Natural killer cell treated with Interleukin-12 subunit alpha and Interleukin-12 subunit beta and Interleukin-15 and Interleukin-18, amount 100 ng/mL, for 72 hours (primary cell): ENCODE measurements around the gene KRTAP19-6. TPM values are rescaled to one million over a fixed set of nuclear protein-coding genes. Genes with fewer than 3 reads are reported as not detected.

Source experiments
- ATAC-seq, 2 donors: fragments of 150-1000 bp; cut with Tn5 transposase in 1 of 2; sonication (Bioruptor Pico), chemical (Tn5 transposase) in 1 of 2; 2 replicates each; pipeline ENCODE4 v1.10.0; 2021
- DNase-seq: peaks from one replicate; pipeline ENCODE4 v3.0.0; 2022; ENCODE audit warnings: low spot score
- H3K27ac Mint-ChIP-seq, 2 donors: 1 replicate in 1 of 2; 2 replicates in 1 of 2; pipeline ENCODE4 v1.8.0; 2022; ENCODE audit warnings: mixed read lengths in 2 of 2, mild to moderate bottlenecking in 1 of 2, moderate library complexity in 1 of 2
- H3K27me3 Mint-ChIP-seq, 2 donors: 1 replicate in 1 of 2; 2 replicates in 1 of 2; pipeline ENCODE4 v1.8.0; 2022; ENCODE audit warnings: mixed read lengths in 2 of 2
- H3K36me3 Mint-ChIP-seq: one replicate; pipeline ENCODE4 v1.8.0; 2022; ENCODE audit warnings: mixed read lengths
- H3K4me1 Mint-ChIP-seq, 2 donors: 1 replicate in 1 of 2; 2 replicates in 1 of 2; pipeline ENCODE4 v1.8.0; 2022; ENCODE audit warnings: low read depth in 2 of 2, mixed read lengths in 2 of 2, mild to moderate bottlenecking in 1 of 2
- H3K4me3 Mint-ChIP-seq: one replicate; pipeline ENCODE4 v1.8.0; 2022; ENCODE audit warnings: mixed read lengths
- H3K9me3 Mint-ChIP-seq: 2 replicates; pipeline ENCODE4 v1.8.0; 2022; ENCODE audit warnings: mixed read lengths
- total RNA-seq, 2 donors: library from RNA; stranded (reverse); gene quantifications; one replicate each; pipeline ENCODE4 v1.2.3, GENCODE V29; 2022

The KRTAP19-6 gene, protein sequence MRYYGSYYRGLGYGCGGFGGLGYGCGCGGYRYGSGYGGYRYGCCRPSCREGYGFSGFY
- total RNA-seq = not detected

DNA sequence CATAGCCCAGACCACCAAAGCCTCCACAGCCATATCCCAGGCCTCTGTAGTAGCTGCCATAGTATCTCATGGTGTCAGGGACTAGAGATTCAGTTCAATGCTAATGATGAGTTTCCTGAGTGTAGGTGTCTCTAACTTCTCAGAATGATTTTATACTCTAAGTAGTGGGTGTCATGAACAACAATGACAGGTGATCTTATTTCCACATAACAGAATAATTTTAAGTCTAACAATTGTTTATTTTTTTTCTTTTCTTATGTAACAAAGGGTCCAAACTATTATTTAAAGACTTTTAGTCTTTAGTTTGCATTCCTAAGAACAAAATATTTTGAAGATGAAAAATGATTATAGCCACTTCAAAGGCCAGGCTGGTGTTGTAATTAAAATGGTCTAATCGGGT, at the start of gene KRTAP19-6:
Gene KRTAP19-6 (minus strand): TSS at position 101 of the 400 bp plus-strand sequence. CDS start 31 bp downstream, at position 70.
- Mint-ChIP-seq H3K4me3 (no peak within 1 kb of the TSS), H3K27ac (no peak within 1 kb of the TSS), H3K27me3 (no peaks in the 10 kb centered on the region), H3K4me1 (no peaks in the 10 kb centered on the region), H3K36me3 (no peaks in the 10 kb centered on the region), H3K9me3 (peaks cover 6% of the 10 kb centered on the region)
- ATAC-seq = no peak
- no peak for DNase-seq

DNA sequence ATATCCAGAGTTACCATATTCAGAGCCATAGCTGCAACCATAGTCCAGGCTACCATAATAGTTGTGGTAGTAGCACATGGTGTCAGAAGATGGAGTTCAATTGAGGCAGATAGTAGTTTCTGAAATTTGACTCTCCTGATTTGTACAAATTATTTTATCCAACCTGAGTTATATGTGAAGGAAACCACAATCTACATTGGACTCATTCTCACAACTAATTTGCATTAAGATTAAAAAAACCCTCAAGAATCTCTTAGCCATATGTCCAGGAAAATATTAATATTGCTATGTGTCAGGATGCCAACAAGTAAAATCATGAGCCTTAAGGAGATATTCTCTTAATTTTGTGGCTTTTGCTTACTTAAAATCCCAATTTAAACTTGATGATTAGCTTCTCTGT, 48.6 kb upstream of the KRTAP19-6 start, which contains the start of gene KRTAP22-2:
Gene KRTAP22-2 (minus strand): TSS at position 101 of the 400 bp plus-strand sequence.
- Mint-ChIP-seq H3K9me3 (no peaks in the 10 kb centered on the region), H3K4me1 (no peaks in the 10 kb centered on the region), H3K4me3 (no peak within 1 kb of the TSS), H3K27ac (no peak within 1 kb of the TSS), H3K27me3 (no peaks in the 10 kb centered on the region), H3K36me3 (no peaks in the 10 kb centered on the region)
- no peak for ATAC-seq
- no peak for DNase-seq

DNA sequence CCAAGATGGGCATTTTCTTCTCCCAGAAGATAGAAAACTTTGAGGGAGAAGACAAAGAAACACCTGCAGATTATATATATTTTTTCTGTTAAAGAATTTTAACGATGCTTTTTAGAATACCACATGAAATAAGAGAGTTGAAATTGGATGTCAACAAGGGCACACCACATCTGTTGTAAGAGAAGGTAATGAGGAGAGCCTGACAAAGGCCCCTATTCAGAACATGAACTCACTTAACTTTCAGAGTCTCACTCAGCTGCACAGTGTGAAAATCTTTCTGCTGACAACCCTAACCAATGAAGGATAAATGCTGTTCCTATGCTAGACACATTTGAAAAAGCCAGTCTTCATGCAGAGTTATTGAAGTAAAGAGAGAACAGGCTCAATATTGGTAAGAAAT, 41.2 kb upstream of the KRTAP19-6 start:
- DNase-seq (no peak), ATAC-seq (no peak)
- Mint-ChIP-seq H3K36me3 (no peaks in the 10 kb centered on the region), H3K4me3 (no peak overlapping the region), H3K27ac (no peak overlapping the region), H3K4me1 (no peaks in the 10 kb centered on the region), H3K9me3 (peaks cover 13% of the 10 kb centered on the region), H3K27me3 (no peaks in the 10 kb centered on the region)

DNA sequence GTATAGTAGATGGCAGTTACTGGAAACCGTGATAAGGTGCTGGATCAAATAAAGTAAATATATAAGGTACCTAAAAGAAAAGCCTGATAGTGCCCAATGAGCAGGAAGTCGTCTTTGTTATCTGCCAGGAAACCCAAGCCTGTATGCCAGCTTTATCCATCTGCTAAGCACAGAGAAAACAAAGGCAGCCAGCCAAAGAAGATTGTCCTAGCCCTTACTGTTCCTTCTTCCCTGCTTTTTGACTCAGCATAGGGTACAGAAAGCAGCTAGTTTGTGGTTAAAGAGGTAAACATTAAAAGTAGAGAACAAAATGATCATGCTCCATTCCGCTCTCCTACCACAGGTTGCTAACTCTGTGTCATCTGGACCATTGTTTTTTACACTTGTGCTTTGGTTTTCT, 38.5 kb upstream of the KRTAP19-6 start:
- no peak for ATAC-seq
- Mint-ChIP-seq H3K36me3 (no peaks in the 10 kb centered on the region), H3K9me3 (peaks cover 16% of the 10 kb centered on the region), H3K27me3 (no peaks in the 10 kb centered on the region), H3K27ac (no peak overlapping the region), H3K4me1 (no peaks in the 10 kb centered on the region), H3K4me3 (no peak overlapping the region)
- DNase-seq = no peak

DNA sequence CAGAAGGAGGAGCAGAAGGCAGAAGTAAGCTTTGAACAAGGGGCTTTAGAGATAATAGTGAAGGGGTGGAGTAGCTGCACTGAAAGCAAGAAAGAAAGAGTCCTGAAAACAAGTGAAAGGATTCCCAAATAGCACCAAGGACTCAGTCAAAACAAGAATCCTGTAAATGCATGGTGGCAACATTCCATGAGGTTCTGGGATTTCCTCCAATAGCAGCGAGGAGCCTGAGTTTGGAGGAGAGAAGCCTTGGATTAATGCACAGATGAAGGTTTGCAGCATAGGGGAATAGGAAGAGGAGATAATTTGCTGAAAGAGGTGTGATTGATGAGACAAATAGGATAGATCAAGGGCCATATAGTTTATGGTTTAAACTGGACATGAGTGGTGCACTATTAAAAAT, 37.7 kb upstream of the KRTAP19-6 start:
- H3K36me3 Mint-ChIP-seq = no peaks in the 10 kb centered on the region
- no peak overlapping the region for H3K27ac Mint-ChIP-seq
- DNase-seq (no peak), ATAC-seq (no peak)
- H3K27me3 Mint-ChIP-seq = no peaks in the 10 kb centered on the region
- no peaks in the 10 kb centered on the region for H3K4me1 Mint-ChIP-seq
- peaks cover 8% of the 10 kb centered on the region for H3K9me3 Mint-ChIP-seq
- H3K4me3 Mint-ChIP-seq = no peak overlapping the region

DNA sequence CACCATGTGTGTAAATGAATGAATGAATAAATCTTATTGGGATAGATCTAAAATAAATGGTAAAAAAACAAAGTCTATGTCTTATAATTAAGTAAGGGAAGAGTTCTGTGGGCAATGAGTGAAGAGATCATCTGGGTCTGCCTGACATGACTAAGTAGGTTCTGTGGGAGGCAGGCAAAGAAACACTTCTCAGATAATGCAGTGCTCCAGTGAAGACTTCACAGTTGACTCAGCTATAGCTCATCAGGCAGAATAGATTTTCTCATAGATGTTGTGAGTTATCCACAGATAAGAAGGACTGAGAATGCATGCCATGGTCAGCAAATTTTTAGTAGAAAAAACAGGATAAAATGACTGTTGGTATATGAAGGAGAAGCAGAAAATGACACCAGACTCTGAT, 36.1 kb upstream of the KRTAP19-6 start:
- no peak overlapping the region for H3K4me3 Mint-ChIP-seq
- H3K36me3 Mint-ChIP-seq = no peaks in the 10 kb centered on the region
- H3K4me1 Mint-ChIP-seq = no peaks in the 10 kb centered on the region
- ATAC-seq (no peak), DNase-seq (no peak)
- H3K27me3 Mint-ChIP-seq = no peaks in the 10 kb centered on the region
- peaks cover 7% of the 10 kb centered on the region for H3K9me3 Mint-ChIP-seq
- H3K27ac Mint-ChIP-seq = no peak overlapping the region

DNA sequence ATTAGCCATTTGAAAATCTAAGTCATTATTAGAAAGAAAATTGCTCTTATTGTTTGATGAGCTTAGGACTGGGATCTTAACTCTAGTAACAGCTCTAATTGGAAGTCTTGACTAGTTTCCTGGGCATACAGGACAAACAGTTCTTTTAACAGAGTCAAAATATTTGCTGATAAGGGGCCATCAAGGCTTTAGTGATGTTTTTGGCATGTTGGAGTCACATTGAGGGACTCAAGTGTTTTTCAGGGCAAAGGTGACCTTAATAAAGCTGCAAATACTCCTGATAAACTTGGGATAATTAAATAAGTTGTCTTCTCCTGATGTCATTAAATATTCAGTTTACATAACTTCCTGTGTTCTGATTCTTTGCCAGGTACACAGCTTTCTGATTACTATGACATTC, 26.0 kb upstream of the KRTAP19-6 start:
- Mint-ChIP-seq H3K27ac (no peak overlapping the region), H3K4me1 (no peaks in the 10 kb centered on the region), H3K9me3 (peaks cover 11% of the 10 kb centered on the region), H3K27me3 (no peaks in the 10 kb centered on the region), H3K4me3 (no peak overlapping the region), H3K36me3 (no peaks in the 10 kb centered on the region)
- DNase-seq (no peak), ATAC-seq (no peak)

DNA sequence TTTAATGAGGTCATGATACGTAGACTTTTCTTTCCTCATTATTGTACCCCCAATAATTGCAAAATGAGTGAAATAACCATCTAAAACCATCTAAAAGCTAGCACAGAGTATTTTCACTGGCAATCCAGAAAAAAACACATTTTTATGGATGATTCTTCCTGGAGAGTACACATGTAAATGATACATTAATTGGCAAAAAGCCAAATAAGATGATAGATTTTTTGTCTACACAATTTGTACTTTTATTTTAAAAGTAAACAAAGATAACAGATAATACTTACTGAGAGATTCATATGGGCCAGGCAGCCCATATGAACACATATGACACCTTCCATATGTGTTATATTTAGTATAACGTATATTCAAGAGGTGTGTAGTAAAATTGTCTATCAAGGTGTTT, 22.0 kb upstream of the KRTAP19-6 start:
- Mint-ChIP-seq H3K36me3 (no peaks in the 10 kb centered on the region), H3K4me3 (no peak overlapping the region), H3K4me1 (no peaks in the 10 kb centered on the region), H3K9me3 (peaks cover 9% of the 10 kb centered on the region), H3K27me3 (no peaks in the 10 kb centered on the region), H3K27ac (no peak overlapping the region)
- DNase-seq (no peak), ATAC-seq (no peak)

DNA sequence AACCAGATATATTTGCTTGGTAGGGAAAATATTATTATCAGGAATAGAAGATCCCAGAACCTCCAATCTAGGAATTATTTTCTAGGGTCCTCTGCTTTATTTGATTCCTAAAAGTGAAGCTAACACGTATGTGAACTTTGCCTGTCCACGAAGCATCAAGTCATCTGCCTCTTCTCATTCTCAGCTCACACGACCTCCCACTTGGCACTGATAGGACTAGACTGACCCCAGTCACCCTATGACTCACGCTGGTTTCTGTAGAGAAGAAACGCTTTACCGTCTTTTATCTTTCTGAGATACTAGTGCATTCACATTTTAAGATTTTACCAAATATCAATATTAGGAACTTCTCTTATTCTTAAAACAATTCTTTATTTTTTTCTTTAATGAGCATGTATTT, 21.4 kb upstream of the KRTAP19-6 start:
- Mint-ChIP-seq H3K36me3 (no peaks in the 10 kb centered on the region), H3K4me3 (no peak overlapping the region), H3K4me1 (no peaks in the 10 kb centered on the region), H3K27ac (no peak overlapping the region), H3K27me3 (no peaks in the 10 kb centered on the region), H3K9me3 (peaks cover 9% of the 10 kb centered on the region)
- DNase-seq (no peak), ATAC-seq (no peak)

DNA sequence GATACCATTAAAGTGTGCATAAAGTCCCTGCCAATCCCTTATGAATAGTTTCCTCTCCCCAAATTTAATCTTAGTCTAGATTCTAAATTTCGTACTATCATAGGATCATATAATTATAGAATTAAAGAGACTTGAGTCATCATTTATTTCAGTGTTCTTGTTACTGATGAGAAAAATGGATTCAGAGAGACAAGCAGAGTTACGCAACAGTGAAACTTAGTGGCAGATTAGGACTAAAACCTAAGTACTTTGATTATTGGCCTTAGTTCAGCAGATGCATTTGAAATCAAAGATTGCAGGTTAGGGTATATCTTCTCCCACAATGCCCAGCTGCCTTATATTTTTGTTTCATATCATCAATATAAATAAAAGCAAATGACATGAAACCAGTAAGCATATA, 20.3 kb upstream of the KRTAP19-6 start:
- no peaks in the 10 kb centered on the region for H3K27me3 Mint-ChIP-seq
- H3K4me3 Mint-ChIP-seq = no peak overlapping the region
- DNase-seq (no peak), ATAC-seq (no peak)
- no peaks in the 10 kb centered on the region for H3K36me3 Mint-ChIP-seq
- peaks cover 9% of the 10 kb centered on the region for H3K9me3 Mint-ChIP-seq
- H3K27ac Mint-ChIP-seq = no peak overlapping the region
- no peaks in the 10 kb centered on the region for H3K4me1 Mint-ChIP-seq

DNA sequence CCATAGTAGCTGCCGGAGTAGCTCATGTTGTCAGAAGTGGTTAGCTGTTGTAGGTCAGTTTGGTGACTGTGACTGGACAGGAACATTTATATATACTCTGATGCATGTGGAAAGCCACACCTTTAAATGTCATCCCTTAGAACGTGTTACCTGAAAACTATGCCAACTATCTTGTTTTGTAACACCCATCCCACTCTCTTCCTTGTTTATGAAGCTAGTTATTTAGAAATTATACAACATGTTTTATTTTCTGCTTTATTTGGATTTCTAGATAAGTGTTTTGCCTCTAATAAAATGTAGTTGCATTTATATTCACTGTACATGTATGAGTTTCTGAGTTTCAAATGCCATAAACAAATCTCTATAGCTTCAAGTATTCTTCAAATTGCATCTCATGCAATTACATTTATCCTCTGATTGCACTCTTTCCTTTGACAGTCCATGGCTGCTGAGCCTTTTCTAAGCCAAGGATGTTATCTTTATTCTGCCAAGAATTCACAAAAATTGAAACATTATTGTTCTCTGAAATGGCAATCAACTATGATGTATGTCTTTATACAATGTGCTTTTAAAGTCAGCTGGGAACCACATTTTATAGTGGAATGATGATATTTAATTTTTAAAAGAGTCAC, 19.7 kb upstream of the KRTAP19-6 start, which contains the start of gene KRTAP19-7:
Gene KRTAP19-7 (minus strand): TSS at position 51 of the 632 bp plus-strand sequence. CDS start 25 bp downstream, at position 26.
- no peaks in the 10 kb centered on the region for H3K4me1 Mint-ChIP-seq
- ATAC-seq (no peak), DNase-seq (no peak)
- H3K4me3 Mint-ChIP-seq = no peak within 1 kb of the TSS
- H3K27me3 Mint-ChIP-seq = no peaks in the 10 kb centered on the region
- H3K9me3 Mint-ChIP-seq = peaks cover 9% of the 10 kb centered on the region
- no peak within 1 kb of the TSS for H3K27ac Mint-ChIP-seq
- H3K36me3 Mint-ChIP-seq = no peaks in the 10 kb centered on the region

DNA sequence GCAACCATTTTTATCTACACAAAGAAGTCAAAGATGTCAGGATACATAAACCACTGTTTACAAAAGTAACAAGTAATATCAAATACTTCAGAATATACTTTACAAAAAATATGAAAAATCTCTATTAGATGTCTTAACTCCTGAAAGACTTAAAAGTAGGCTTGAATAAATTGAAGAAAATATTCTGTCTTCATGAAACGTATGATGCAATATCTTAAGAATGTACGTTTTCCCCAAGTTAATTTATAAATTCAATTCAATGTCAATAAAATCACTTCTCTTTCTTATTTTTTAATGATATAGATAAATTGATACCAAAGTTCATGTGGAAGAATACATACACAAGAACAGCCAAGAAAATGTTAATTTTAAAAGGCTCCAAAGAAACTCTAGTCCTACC, 13.4 kb upstream of the KRTAP19-6 start:
- Mint-ChIP-seq H3K4me3 (no peak overlapping the region), H3K27me3 (no peaks in the 10 kb centered on the region), H3K36me3 (peaks cover 12% of the 10 kb centered on the region), H3K9me3 (peaks cover 23% of the 10 kb centered on the region), H3K4me1 (no peaks in the 10 kb centered on the region), H3K27ac (no peak overlapping the region)
- ATAC-seq (no peak), DNase-seq (no peak)

DNA sequence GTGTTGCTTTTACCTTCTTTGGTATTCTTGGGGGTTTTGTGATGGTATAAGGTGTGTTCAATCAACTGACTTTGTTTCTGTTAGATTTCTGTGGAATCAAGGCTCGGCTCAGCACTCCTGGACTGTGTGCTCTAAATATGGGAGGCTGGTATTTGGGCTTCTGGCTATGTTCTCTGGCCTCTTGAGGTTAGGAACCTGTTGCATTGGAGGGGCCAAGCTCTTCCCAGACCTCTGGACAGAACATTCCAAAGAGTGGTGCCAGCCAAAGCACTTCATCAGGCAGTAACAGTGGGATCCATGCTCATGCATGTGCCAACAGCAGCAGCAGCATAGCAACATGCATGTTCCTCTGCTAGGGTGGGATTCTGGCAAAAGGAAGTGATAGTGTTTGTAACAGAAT, 11.1 kb upstream of the KRTAP19-6 start:
- Mint-ChIP-seq H3K4me3 (no peak overlapping the region), H3K27ac (no peak overlapping the region), H3K4me1 (no peaks in the 10 kb centered on the region), H3K9me3 (peaks cover 21% of the 10 kb centered on the region), H3K36me3 (peaks cover 17% of the 10 kb centered on the region), H3K27me3 (no peaks in the 10 kb centered on the region)
- ATAC-seq (no peak), DNase-seq (no peak)

DNA sequence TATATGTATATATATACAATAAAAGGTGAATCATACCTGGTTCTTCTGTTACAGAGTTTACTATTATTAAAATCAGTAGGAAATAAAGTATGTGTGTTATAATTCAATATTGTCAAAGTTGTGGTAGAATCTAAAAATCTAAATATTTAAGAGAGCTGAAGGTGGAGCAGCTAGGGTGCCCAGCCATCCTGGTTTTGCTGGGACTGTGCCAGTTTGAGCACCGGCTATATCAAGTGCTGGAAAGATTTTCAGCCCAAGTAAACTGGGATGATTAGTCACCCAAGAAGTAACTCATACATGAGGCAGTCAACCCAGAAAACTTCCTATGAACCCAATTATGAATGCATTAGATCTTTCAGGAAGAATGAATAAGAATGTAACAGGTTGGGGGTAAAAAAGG, 22.8 kb downstream of the KRTAP19-6 start:
- H3K9me3 Mint-ChIP-seq = peaks cover 12% of the 10 kb centered on the region
- H3K27ac Mint-ChIP-seq = no peak overlapping the region
- no peaks in the 10 kb centered on the region for H3K36me3 Mint-ChIP-seq
- ATAC-seq (no peak), DNase-seq (no peak)
- H3K27me3 Mint-ChIP-seq = no peaks in the 10 kb centered on the region
- H3K4me1 Mint-ChIP-seq = no peaks in the 10 kb centered on the region
- no peak overlapping the region for H3K4me3 Mint-ChIP-seq

DNA sequence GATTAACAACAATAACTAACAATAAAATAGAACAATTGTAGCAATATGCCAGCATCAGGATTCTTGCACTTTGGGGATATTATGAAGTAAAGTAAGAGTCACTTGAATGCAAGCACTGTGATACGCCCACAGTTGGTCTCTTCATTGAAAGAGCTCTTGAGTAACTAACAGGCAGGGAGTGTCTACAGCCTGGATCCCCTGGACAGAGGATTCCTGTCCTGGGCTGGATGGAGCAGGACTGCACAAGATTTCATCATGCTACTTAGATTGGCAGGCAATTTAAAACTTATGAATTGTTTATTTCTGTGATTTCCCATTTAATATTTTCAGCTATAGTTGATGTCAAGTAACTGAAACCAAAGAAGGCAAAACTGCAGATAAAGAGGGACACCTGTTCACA, 26.0 kb downstream of the KRTAP19-6 start:
- Mint-ChIP-seq H3K27ac (no peak overlapping the region), H3K4me3 (no peak overlapping the region), H3K27me3 (no peaks in the 10 kb centered on the region), H3K4me1 (no peaks in the 10 kb centered on the region), H3K36me3 (no peaks in the 10 kb centered on the region), H3K9me3 (peaks cover 12% of the 10 kb centered on the region)
- no peak for ATAC-seq
- no peak for DNase-seq
